ENCODE measurements around the gene NEMP1.

DNA sequence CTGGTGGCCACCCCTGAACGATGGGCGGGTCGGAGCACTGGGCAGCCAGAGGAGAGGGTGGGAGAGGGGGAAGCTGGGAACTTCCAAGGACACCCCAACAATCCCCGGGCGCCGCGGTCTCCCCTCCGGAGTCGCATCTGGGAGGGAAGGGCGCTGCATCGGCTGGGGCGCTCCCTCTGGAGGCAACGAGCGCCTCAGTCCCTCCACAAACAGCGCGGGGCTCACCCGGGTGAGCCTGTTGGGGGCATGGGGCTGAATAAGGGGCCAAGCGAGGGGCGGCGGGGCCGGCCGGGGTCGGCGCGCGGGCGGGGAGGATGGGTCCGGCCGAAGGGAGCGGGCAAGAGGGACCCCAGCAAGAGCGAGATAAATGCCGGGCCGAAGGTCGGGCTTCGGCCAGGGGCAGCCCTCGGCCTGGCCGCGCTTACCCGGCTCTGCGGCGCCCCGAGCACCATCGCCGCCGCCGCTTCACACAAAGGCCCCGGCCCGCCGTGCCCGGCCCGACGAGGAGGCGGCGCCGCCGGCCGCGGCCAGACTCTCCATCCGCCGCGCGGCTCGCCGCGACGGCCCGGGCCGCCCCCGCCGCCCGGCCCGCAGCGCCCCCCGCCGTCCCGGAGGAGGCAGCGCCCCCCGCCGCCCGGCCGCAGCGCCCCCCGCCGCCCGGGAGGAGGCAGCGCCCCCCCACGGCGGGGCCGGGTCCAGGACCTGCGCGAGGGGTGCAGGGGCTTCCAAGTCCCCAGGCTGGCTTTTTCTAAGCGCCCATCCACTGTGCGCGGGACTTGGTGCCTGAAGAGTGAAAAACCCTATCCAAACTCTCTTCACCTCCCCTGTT, 72.4 kb downstream of the NEMP1 start, which contains the start of gene ZBTB39:
- TF ChIP-seq, protein P1, sequence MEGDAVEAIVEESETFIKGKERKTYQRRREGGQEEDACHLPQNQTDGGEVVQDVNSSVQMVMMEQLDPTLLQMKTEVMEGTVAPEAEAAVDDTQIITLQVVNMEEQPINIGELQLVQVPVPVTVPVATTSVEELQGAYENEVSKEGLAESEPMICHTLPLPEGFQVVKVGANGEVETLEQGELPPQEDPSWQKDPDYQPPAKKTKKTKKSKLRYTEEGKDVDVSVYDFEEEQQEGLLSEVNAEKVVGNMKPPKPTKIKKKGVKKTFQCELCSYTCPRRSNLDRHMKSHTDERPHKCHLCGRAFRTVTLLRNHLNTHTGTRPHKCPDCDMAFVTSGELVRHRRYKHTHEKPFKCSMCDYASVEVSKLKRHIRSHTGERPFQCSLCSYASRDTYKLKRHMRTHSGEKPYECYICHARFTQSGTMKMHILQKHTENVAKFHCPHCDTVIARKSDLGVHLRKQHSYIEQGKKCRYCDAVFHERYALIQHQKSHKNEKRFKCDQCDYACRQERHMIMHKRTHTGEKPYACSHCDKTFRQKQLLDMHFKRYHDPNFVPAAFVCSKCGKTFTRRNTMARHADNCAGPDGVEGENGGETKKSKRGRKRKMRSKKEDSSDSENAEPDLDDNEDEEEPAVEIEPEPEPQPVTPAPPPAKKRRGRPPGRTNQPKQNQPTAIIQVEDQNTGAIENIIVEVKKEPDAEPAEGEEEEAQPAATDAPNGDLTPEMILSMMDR (optimal IDR thresholded peaks at IDR 0.05 in 1 of 3, IDR thresholded peaks at IDR 0.05 in 1 of 3, conservative IDR thresholded peaks at IDR 0.05 in 1 of 3; ENCODE audit: extremely low read depth in 1 of 3, insufficient read depth in 2 of 3, low read length in 3 of 3) = peak in 2 of 3 experiments; percentile 46 to 70
- no peak for TF ChIP-seq EZH2 (IDR thresholded peaks at IDR 0.05; ENCODE audit: low read length)
